Peyer's patch (tissue), 4 donors: ENCODE measurements around the gene DIS3L. TPM values are rescaled to one million over a fixed set of nuclear protein-coding genes. Genes with fewer than 3 reads are reported as not detected.

Experiments used
- DNase-seq, 3 donors: peaks; one replicate each; pipeline ENCODE4 v3.0.0-alpha.2; 2017 to 2019
- H3K27ac ChIP-seq, 4 donors: fragments of 200-600 bp; sonication (generic); one replicate each; pipeline ENCODE4 v1.5.1; 2016 to 2019
- H3K27me3 ChIP-seq, 2 donors: fragments of 200-600 bp; sonication (generic); one replicate each; pipeline ENCODE4 v1.5.1; 2019
- H3K36me3 ChIP-seq, 3 donors: fragments of 200-600 bp; sonication (generic); one replicate each; pipeline ENCODE4 v1.5.1; 2016 to 2019
- H3K4me1 ChIP-seq, 4 donors: fragments of 200-600 bp; sonication (generic); one replicate each; pipeline ENCODE4 v1.5.1; 2016 to 2019
- H3K4me3 ChIP-seq, 4 donors: fragments of 200-600 bp; sonication (generic); 1 replicate in 3 of 4; 2 replicates in 1 of 4; pipeline ENCODE4 v1.5.1; 2016 to 2019; ENCODE audit warnings: mild to moderate bottlenecking in 1 of 4
- H3K9me3 ChIP-seq, 4 donors: fragments of 200-600 bp; sonication (generic); one replicate each; pipeline ENCODE4 v1.5.1; 2016 to 2019; ENCODE audit warnings: mild to moderate bottlenecking in 1 of 4
- POLR2A ChIP-seq, 2 donors: fragments of 450-650 bp; IDR thresholded peaks; one replicate each; pipeline ENCODE4 v1.5.1; 2017; ENCODE audit warnings: antibody characterized with exemption in 2 of 2, mild to moderate bottlenecking in 2 of 2, moderate library complexity in 2 of 2
- total RNA-seq, 4 donors: library from RNA; depleted of rRNA; stranded (reverse); fragments of >200 nt; gene quantifications; one replicate each; pipeline ENCODE4 v1.1.0, GENCODE V29; 2016
- TF ChIP-seq, protein P1 (sequence below), 6 experiments: fragments of 450-650 bp in 4 of 6; fragments of 200-600 bp in 2 of 6; sonication (generic) in 1 of 6; IDR thresholded peaks; one replicate each; pipeline ENCODE4 v1.5.1; 2017 to 2019; ENCODE audit warnings: antibody characterized with exemption in 6 of 6, mild to moderate bottlenecking in 3 of 6, moderate library complexity in 1 of 6

DIS3L gene
- total RNA-seq, 4 donors from 2014 or later, result 10.9 to 44.6 (median 30.0) TPM

DNA sequence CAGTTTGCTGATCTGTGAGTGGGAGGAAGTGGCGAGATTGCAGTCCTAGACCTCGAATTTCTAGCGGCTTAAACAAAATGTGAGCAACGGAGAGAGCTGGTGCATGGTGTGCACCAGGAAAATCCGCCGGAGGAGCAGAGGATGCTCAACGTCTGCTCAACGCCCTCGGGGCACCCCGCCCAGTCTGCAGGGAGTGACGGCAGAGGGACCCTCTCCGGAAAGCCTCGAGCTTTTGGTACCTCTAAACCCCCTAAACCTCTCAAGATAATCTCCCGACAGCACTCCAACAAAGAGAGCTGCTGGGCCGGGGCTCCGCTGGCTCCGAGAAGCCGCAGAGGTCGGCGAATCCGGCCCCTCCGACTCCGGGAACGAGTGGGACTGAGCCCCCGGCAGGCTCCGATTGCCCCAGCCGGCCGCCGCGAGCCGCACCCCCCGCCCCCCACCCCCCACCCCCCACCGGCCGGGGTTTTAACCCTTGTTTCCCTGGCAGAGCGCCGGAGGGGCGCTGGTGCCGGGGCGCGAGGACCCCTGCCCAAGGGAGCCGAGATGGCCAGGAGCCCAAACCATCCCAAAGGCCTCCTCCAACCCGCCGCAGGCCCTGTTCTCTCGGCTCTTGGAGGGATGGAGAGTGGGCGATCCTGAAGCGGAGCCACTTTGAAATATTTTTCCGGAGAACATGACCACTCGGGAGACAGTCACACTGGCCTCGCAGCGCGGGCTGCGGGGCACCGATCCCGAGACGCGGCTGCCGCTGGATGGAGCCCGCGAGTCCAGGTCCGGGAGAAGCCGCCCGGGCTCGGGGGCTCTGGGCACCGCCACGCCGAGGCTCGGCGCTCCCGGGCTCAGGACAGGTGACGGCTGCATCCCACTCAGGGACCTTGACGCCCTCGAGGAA, 41.3 kb upstream of the DIS3L start:
- Histone ChIP-seq H3K4me3 (peak overlapping the region; percentile 34 to 60 (median 53)), H3K4me1 (peaks cover 3 to 29% (median 20%) of the 10 kb centered on the region in 4 donors), H3K27me3 (peaks cover 0 to 33% of the 10 kb centered on the region in 2 donors), H3K9me3 (no peaks in the 10 kb centered on the region), H3K27ac (no peak overlapping the region), H3K36me3 (no peaks in the 10 kb centered on the region)
- DNase-seq, result peak; percentile 34 to 72 (median 64)
- TF ChIP-seq POLR2A (IDR thresholded peaks at IDR 0.05), result no peak
- TF ChIP-seq, protein P1, sequence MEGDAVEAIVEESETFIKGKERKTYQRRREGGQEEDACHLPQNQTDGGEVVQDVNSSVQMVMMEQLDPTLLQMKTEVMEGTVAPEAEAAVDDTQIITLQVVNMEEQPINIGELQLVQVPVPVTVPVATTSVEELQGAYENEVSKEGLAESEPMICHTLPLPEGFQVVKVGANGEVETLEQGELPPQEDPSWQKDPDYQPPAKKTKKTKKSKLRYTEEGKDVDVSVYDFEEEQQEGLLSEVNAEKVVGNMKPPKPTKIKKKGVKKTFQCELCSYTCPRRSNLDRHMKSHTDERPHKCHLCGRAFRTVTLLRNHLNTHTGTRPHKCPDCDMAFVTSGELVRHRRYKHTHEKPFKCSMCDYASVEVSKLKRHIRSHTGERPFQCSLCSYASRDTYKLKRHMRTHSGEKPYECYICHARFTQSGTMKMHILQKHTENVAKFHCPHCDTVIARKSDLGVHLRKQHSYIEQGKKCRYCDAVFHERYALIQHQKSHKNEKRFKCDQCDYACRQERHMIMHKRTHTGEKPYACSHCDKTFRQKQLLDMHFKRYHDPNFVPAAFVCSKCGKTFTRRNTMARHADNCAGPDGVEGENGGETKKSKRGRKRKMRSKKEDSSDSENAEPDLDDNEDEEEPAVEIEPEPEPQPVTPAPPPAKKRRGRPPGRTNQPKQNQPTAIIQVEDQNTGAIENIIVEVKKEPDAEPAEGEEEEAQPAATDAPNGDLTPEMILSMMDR (IDR thresholded peaks at IDR 0.05), result peak in 5 of 6 experiments; percentile 37 to 59 (median 54)

DNA sequence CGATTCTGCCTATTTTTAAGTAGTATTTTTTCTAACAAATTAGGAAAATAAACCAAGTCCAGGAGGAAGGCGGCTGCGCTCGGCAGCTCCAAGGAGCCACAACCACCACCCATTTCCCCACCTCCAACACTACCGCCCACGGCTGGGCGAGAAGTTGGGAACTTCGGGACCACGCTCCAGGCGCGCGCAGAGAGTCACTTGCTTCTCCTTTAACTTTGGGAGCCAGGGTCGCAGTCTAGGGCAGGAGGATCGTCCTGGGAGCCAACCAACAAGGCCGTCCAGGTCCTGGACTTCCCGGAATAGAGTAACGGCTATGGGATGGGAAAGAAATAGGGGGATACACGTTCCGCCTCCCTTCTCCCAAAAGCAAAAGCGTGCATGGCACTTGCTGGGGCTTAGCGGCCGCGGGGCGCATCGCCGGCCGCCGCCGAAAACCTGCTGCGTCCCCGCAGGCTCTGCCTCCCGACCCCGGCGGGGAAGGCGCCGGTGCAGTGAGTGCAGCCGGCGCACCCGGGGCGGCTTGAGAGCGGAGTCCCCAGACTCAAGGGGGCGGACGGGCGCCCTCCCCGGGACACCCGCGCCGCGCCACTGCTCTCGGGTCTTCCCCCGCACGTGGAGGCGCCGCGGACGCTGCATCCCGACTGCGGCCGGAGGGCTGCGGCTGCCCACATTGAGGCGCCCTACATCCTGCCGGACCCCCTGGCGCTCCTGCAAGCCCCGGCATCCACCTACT, 40.5 kb upstream of the DIS3L start:
- no peak for TF ChIP-seq POLR2A (IDR thresholded peaks at IDR 0.05)
- TF ChIP-seq, protein P1 (IDR thresholded peaks at IDR 0.05), result no peak
- Histone ChIP-seq H3K4me3 (peak overlapping the region; percentile 34 to 60 (median 53)), H3K9me3 (no peaks in the 10 kb centered on the region), H3K27me3 (peaks cover 0 to 33% of the 10 kb centered on the region in 2 donors), H3K36me3 (no peaks in the 10 kb centered on the region), H3K27ac (no peak overlapping the region), H3K4me1 (peaks cover 3 to 29% (median 20%) of the 10 kb centered on the region in 4 donors)
- no peak for DNase-seq

DNA sequence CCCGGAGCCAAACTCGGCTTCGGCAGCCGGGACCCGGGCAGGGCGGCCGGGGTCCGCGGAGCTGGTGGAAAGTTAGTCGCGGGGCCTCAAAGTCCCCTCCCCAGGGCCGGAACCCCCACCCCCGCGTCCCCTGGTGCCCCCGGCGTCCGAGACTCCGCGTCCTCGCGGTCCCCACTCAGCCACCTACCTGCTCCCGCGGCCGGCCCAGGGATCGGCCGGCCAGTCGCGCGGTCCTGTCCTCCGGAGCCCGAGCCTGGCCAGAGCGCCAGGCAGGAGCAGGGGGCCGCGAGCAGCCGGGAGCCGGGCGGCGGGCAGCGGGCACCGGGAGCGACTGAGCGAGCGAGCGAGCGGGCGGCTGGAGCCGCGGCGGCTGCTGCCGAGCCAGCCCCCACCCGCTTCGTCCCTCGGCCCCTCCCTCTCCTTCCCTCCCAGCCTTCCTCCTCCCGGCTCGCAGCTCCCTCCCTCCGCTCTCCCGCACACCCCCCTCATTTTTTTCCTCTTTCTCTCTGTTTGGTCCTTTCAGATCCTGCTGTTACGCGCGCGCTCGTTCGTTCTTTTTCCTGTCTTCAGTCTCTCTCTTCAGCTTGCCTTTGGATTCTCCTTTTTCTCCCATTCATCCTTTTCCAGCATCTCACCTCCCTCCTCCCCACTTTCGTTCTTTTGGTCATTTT, 39.8 kb upstream of the DIS3L start, which contains the start of gene MEGF11:
Gene MEGF11 (minus strand): TSS at position 333 of the 671 bp plus-strand sequence. CDS start 125,347 bp downstream, outside the sequence.
- H3K4me1 ChIP-seq, result peaks cover 3 to 29% (median 20%) of the 10 kb centered on the region in 4 donors
- no peak for DNase-seq
- H3K27me3 ChIP-seq, result peaks cover 0 to 33% of the 10 kb centered on the region in 2 donors
- H3K9me3 ChIP-seq, result no peaks in the 10 kb centered on the region
- H3K27ac ChIP-seq, result no peak within 1 kb of the TSS
- no peaks in the 10 kb centered on the region for H3K36me3 ChIP-seq
- TF ChIP-seq, protein P1 (IDR thresholded peaks at IDR 0.05), result no peak
- no peak for TF ChIP-seq POLR2A (IDR thresholded peaks at IDR 0.05)
- peak within 1 kb of the TSS; percentile 34 to 60 (median 53) for H3K4me3 ChIP-seq

DNA sequence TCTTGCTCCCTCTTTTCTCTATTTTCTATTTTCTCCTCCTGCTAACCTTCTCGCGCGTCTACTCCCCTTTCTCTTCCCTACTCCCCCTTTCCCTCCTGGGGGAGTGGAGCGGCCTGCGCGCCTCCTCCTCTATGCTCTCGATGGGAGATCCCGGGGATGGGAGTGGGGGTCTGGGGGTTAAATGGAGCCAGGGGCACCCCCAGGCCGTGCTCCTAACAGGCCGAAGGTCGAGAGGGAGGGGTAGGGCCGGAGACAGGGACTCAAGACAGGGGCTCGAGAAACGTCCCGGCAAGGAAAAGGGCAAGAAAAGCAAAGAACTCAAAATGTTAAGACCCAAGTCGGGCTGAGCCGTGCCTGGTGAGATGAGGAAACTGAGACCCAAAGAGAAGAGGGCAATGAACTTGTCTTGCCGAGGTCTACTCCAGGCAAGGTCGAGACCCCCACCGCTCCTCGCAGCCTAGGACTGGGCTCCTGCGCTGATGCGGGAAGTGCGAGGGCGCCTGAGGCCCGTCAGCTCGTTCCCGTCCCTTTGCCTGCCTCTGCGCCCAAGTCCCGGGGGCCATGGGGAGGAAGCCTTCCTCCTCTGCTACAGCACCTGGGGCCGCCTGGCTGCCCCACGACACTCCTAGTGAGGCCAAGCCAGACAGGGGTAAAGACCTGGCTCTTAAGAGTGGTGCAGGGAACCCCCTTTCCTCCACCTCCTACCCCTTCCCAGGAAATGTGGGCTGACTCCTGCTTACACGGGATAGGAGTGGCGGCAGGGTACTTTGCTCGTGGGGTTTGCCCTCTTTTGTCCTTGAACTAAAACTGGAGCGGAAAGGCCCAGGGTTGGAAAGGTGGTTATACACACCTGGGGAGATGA, 39.0 kb upstream of the DIS3L start:
- TF ChIP-seq, protein P1 (IDR thresholded peaks at IDR 0.05), result no peak
- no peak for TF ChIP-seq POLR2A (IDR thresholded peaks at IDR 0.05)
- Histone ChIP-seq H3K4me1 (peaks cover 3 to 29% (median 20%) of the 10 kb centered on the region in 4 donors), H3K27me3 (peaks cover 0 to 33% of the 10 kb centered on the region in 2 donors), H3K9me3 (no peaks in the 10 kb centered on the region), H3K4me3 (peak overlapping the region in 3 of 4 donors; percentile 51 to 60 (median 55)), H3K36me3 (no peaks in the 10 kb centered on the region), H3K27ac (no peak overlapping the region)
- DNase-seq, result no peak
